HG03135 (cell line): Measurements from ENCODE around the gene ZFP62.

Experiments used
- ATAC-seq: cut with Tn5 transposase; IDR thresholded peaks from one replicate; pipeline ENCODE4 v1.9.1; 2021; ENCODE audit warnings: mild to moderate bottlenecking, moderate library complexity; ENCODE audit not compliant: unreplicated experiment

ZFP62 gene

DNA sequence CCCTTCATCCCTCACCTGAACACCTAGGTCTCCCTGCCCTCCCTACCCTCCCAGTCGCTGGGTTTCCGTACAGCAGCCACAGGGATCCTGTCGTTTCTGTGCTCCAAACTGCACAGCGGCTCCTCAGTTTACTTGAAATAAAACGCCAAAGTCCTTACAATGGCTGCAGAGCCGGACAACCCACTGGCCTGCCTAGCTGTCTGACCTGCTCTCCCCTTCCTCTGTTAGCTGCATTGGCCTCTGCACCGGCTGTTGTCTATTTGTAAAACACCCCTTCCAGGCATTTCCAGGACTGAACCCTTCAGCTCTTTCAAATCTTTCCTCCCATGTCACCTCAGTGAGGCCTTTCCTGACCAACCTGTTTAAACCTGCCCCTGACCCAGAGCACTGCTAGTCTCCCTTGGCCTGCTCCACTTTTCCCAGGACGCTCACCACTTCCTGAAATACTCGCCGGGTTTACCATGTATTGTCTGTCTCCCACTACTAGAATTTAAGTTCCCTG is 49.4 kb downstream of the ZFP62 start:
- ATAC-seq, result no peak

DNA sequence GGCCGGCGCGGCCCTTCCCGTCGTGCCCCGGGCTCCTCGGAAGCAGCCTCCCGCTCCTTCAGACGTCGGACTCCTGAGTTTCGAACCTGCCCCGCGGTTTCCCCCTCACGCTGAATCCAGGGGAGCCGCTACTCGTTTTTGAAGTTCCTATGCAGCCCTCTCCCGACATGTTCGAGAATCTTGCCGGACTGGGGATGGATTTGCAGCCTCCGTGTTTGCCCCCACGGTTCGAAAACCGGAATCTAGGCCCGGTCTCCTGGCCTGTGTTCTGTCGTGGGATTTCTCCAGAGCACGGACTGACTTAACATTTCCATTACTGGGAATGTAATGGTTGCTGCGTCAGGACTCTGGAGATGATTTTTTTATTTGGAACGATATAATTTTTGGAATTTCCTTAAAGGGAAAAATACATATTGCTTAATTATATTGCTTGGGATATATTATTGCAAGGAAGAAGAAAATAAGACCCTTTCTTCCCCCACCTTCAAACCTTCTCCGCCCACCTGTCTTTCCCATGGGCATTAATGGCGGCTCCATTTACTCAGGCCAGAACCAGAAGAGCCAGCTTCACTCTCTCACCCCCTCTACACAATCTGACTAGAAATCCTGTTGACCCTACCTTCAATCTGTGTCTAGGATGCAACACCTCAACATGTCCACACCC is 50.0 kb downstream of the ZFP62 start:
- ATAC-seq, result no peak

DNA sequence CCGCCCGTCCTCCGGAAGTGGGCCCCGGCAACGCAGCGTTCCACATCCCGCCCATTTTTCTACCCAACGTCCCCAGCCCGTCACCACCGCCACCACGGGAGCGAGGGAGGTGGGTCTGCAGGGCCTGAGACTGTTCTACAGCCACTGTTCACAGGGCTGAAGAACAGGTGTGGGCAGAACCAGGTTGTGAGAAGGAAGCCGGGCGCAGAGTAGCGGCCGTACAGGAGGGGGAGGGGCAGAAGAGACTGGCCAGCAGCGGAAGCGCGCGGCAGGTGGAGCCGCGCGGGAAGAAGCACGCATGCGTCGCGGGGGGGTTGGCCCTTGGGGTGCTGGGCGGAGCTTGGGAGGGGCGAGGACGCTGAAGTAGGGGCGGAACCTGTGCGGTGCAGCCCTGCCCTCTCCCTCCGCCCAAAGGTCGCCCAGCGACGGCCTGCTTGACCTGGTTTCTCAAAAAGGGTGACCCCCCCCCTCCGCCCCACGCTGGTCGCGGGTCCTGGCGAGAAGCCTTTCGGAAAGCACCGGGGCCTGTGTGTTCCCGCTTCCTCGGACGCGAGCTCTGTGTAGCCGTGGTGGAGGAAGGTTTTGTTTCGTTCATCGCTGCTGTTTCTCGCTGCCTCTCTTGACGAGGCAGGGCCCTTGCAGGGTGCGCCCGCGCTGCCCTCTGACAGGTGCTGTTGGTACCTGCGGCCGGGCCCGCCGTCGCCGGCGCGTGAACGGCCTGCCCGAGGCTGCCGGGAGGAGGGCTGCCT is 50.7 kb downstream of the ZFP62 start:
- ATAC-seq, result peak; percentile 73

DNA sequence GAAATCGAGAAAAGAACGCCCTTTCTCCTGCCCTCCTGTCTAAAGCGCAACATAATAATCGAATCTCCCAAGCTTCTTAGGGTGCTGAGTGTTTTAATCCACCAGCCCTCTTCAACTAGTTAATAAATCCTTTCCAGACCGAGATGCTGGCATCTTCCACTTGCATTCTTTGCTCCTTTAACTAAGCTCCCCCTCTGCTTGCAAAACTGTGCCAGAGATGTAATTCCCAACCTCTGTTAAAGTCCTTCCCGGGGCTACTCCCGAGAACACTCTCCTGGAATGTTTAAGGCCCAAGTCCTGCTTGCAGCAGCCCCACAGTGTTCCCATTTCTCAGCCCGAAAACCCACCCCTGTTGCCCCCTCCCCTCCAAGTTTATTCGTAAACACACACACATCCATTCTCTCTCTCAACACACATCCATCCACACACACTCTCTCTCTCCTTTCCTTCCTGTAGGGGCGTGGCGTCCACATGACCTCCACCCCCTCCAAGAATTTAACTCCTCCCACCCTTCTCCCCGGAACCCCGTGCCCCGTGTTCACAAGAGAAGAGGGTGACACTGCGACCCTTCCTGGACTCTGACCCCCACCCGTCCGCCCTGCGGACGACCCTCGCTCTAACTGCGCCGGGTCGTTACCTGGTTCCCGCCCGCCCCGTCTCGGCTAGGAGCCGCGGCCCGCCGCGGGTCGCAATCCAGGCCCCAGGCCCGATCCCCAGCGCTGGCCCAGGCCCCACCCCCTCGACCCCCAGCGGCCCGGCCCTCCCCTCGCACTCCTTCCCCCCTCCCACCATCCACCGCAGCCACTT is 51.5 kb downstream of the ZFP62 start:
- peak; percentile 51 for ATAC-seq

DNA sequence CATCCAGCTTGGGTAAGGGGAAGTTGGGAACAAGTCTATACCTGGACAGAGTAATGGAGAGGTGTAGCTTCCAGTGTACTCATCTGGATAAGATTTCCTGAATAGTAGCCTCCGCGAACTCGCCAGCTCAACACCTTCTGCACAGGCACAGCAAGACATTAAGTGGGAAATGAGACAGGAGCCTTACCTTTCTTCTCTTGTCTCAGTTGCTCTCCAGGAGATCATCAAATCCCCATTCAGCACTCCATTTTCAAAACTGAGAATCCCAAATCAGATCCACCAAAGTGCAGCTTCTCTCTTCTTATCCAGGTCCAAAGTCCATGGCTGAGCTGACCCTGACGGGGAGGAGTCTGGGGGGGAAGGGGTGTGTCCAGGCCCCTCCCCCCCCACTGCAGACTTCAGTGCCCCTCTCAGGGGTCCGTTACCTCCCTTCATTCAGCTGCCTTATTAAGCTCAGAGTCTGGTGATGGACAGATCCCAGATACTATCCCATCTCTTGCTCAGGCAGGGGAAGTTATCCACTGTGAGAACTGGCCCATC is 52.5 kb downstream of the ZFP62 start:
- ATAC-seq, result no peak

DNA sequence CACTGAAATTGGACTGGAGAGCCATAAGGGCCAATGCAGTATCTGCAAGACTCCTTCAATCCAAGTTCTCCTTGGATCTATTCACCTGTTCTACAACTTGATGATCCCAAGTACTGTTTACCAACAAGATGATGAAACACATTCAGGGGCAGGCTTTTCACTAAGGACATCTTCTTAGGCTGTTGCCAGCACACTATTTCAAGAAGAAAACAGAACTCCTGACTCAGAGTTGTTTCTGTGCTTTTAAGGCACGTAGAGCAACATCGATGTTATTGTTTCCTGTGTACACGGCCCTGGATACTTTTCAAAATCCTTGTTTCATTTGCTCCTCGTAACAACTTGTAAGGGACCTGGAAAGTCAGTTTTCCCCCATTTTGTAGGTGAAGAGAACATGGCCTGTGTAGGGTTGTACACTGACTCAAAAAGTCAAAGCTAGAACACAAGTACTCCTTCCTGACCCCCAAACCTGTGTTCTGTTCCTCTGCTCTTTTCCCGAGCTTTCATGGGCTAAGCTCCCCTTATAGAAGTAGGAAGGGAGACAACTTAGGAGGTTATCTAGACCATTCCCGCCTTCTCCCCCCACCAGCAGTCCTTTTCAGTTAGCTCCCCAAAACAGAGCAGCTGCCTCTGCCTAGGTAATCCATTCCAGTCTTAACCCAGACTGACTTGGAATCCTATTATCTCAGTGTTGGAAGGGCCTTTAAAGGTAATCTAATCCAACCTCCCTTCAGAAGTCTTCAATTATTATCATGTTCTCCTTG is 53.2 kb downstream of the ZFP62 start:
- ATAC-seq, result no peak

DNA sequence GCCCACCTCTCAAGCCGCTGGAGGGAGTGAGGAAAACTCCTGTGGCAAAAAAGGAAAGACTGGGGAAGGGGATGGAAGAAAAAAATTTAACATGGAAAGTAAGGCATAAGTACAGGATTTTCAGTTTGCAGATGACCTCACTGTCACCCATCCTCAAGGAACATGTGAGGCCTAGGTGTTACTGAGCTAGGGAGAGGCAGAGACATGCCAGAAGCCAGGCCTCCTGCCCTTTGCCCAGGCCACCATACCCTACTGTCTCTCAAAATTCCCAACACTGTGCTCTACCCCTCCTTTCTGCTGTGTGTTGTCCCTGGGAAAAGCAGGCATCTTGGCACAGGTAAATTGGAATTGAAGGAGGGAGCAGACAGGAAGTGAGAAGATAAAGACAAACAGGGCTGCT is 54.0 kb downstream of the ZFP62 start:
- ATAC-seq, result no peak

DNA sequence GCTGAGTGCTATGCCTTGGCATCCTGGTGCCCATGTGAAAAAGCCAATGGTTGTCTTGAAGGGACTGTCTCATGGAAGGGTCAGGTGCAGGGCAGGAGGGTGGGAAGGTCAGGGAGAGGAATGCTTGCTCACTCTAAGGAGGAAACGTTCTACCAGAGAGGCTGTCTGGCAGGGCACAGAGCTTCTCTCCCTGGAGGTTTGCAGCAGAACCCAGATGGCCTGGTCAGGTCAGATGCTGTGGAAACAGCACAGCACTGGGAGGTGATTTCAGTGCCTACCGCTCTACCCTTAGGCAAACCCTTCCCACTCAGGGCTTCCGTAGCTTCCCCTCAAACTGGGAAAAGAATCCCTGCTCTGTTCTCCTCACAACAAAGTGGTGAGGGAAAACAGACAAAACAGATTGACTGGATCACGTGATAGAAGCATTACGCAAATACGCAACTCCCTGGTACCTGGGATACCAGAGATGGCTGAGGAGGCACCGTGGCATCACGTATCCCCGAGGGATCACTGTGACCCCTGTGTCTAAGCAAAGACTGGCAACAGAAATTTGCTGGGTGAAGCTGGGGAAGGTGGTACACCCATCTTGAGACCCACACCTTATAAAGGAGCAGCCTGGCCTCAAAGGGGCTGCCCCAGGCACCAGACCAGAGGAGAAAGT is 54.6 kb downstream of the ZFP62 start:
- no peak for ATAC-seq

DNA sequence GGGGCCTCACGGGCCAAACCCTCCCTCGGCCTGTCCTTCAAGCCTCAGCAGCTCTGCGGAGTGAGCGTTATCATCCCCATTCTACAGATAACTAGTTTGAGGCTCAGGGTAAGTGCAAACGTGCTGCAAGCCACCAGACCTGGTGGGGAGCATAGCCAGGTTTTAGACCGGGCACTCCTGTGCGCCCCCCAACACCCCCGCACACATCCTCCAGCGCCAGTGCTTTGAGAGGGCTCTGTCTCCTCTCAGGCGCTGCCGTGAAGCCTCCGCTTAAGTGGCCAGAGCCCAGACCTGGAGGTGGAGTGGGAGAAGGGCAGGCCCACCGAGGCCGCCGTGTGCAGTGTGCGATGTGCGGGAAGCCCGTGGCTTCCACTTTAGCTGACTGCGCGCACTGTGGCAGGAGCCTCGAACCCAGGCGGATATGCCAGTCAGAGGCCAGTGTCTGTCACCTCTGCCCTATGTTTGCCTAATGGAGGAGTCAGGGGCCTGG is 56.9 kb downstream of the ZFP62 start:
- no peak for ATAC-seq

DNA sequence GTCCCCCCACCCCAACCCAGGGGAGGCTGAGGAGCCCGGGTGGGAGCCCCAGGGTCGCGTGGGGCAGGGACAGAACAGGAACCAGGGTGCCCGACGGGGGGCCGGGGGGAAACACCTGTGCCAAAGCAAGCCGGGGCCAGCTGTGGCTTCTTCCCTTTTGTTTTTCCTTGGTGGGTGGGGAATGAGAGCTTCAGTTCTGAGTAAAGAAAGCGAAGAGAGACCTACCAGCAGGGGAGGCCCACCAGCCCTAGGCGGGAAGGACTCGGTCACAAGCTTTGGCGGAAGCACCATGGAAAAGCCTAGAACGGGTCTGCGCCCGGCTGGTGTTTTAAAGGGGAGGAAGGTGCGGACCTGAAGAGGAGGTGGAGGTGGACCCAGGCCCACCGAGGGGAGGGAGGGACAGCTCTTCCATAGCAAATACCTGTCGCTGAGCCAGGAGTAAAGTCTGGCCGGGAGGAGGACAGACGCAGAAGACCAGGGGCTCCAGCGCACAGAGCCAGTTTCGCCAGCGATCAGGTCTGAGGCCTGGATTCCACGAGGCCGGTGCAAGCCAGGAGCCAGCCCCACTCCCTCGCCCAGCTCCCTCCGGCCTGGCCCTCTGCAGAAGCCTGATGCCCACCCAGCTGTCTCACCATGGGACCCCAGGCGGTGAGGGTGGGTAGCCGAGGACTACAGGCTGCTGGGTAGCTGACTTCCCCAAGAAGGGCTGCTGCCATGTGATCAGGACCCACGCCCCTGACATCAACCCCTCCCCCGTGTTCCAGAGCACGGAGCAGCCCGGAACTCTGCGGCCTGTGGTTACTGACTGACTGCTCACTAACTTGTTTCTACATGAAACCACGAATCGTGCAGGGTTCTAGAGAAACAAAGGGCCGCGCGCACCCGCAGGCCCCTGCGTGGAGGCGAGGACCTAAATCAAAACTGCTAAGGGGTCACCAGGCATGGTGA is 57.6 kb downstream of the ZFP62 start:
- ATAC-seq, result peak; percentile 49

DNA sequence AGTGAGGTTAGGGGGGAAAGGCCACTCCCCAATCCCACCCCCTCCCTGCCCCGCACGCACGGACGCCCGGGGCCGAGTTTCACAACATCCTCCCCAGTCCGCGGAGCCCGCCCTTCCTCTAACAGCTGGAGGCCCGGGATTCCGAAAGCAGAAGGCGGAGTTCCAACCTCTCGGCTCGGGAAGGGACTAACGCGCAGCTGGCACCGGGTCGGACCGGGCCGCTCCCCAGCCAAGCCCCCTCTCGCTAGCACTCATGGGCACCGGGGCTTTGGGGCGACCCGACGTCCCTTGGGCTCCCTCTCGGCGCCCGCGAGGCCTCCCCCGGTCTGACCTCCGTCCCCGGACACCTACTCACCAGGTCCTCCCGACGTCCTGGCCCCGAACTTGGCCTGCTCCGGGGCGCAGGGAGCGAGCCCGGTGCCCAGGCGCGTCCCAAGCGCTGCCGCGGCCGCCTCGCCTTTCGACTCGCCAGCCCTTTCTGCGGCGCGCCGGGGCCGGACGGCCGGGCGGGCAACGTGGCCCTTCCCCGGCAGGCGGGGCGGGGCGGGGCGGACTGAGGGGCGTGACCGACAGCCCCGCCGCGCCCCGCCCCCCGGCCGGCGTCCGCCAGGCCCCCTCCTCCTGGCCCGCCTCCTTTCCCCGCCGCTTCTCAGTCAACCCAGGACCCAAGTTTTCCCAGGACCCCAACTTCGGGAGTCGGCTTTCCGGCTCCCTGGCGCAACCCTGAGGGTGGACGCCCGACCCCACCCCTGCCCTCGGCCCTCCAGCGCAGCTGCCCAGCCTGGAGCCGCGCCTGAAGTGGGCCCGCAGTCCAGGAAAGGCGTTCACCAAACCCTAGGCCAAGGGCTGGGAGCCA is 58.5 kb downstream of the ZFP62 start, which contains the start of gene MGAT1:
Gene MGAT1 (minus strand): TSS at position 482 of the 856 bp plus-strand sequence. CDS start 9,835 bp downstream, outside the sequence.
- ATAC-seq, result peak; percentile 41

DNA sequence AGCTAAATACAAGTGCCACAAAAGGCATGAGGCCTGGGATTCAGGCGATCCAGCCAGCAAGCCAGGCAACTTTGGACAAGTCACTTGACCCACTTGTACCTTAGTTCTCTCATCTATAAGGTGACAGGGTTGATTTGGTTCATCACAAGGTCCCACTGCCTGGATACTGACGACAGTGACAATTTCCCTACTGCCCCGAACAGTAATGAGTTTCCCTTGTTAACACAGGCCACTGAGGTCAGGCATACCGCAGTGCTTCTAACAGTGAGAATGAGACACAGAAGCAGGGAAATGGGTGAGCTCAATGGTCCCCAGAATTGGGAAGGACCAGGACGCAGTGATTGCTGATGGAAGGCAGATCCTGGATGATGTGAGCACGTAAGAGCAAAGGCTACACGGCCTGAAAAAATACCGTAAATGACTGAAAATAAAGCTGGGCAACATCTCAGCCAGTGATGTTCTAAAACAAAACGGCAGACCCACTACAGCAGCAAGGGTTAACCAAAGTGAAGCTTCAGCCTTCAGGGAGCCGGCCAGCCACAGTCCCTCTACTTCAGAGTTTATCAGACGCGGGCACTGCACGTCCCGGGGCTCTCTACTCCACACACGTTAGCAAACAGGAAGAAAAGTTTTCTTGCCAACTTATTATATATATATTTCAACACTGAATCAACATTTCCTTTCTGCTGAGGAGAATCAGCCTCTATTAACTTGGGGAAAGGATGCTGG is 59.3 kb downstream of the ZFP62 start:
- no peak for ATAC-seq

DNA sequence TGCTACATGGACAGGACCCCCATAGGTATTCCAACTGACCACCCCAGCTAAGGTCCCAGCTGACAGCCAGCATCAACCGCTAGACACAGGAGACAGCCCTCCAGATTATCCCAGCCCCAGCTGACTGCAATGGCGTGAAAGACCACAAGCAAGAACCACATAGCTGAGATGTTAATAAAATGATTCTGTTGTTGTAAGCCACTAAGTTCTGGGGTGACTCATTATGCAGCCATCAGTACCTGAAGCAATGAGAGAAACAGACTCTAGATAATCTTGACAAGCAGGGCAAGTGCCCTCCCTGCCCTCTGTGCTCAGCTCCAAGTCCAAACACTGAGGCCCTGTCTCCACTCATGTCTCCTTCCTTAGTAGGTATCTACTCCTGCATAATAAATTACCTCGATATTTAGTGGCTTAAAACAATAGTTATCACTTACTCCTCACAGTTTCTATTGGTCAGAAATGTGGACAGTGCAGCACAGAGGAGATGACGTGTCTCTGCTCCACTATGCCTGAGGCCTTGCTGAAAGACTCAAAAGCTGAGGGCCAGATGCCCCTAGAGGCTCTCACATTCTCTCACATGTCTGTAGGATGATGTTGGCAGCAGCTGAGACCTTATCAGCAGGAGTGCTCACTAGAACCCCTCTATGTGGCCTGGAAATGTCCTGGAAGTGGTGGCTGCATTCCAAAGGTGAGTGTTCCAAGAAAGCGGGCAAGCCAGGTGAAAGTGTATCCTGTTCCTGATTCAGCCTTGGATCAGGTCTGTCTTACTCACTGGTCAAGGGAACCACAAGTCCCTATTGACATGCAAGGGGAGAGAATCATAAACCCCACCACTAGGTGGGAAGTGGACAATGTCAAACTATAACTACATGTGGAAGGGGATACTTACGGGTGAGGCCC is 60.9 kb downstream of the ZFP62 start:
- no peak for ATAC-seq

DNA sequence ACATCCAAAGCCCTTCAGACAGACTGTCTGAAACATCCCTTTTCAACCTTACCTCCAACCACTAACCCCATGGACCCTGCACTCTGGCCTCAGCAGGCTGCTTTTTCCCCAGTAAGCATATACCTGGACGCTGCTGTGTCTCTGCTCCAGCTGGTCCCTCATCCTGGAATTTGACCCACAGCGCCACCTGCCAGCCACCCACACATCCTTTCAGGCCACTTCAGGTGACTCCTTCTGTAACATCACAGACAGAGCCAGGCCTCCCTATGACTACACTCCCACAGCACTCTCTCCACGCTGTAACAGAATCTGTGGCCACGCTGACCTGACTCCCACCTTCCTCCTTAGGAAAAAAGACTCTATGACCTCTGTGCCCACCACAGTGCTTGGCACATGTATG is 61.9 kb downstream of the ZFP62 start:
- ATAC-seq, result no peak

DNA sequence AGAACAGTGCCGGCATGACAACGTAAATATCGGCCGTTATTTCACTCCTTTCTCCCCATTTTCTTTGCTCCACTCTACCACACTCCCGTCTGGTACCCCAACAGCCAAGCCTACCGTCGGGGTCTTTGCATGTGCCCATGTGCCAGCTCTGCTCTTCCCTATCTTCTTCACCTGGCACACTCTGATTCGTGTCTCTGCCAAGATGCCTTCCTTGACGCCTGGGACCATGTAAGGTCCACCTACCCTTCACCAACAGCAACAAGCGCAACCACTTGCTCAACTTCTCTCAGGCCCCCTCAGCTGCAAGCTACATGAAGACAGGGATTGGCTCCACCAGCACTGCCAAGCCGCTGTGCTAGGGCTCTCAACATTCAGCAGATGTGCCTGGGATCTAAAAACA is 62.9 kb downstream of the ZFP62 start:
- no peak for ATAC-seq
